GM21526 (cell line): ENCODE results near the gene ANAPC13.

Experiments
- ATAC-seq: cut with Tn5 transposase; IDR thresholded peaks from one replicate; pipeline ENCODE4 v1.9.1; 2021; ENCODE audit warnings: moderate library complexity; ENCODE audit not compliant: unreplicated experiment, low FRiP score

ANAPC13 gene

GRCh38 chr3:134483195-134483900 is 2.4 kb downstream of the ANAPC13 start:
- no peak for ATAC-seq

GRCh38 chr3:134482622-134483021 is 3.2 kb downstream of the ANAPC13 start:
- ATAC-seq: no peak

- no peak for ATAC-seq
These were observed 4.6 kb downstream of the ANAPC13 start for GRCh38 chr3:134481166-134481565.

- ATAC-seq: no peak
These were observed 5.2 kb downstream of the ANAPC13 start for GRCh38 chr3:134480546-134480945.

- no peak for ATAC-seq
These were observed 7.8 kb downstream of the ANAPC13 start for GRCh38 chr3:134477938-134478337.

GRCh38 chr3:134477002-134477401 is 8.8 kb downstream of the ANAPC13 start:
- no peak for ATAC-seq

- ATAC-seq: no peak
These were observed 9.5 kb downstream of the ANAPC13 start for GRCh38 chr3:134476306-134476705.

- ATAC-seq: no peak
These were observed 10.8 kb downstream of the ANAPC13 start for GRCh38 chr3:134474956-134475355.

GRCh38 chr3:134473868-134474546 is 11.8 kb downstream of the ANAPC13 start:
- ATAC-seq: no peak

- no peak for ATAC-seq
These were observed 13.0 kb downstream of the ANAPC13 start for GRCh38 chr3:134472831-134473230.

- no peak for ATAC-seq
These were observed 14.1 kb downstream of the ANAPC13 start for GRCh38 chr3:134471521-134472193.

GRCh38 chr3:134468519-134468918 is 17.3 kb downstream of the ANAPC13 start:
- no peak for ATAC-seq

- ATAC-seq: no peak
These were observed 19.5 kb downstream of the ANAPC13 start for GRCh38 chr3:134466331-134466730.

GRCh38 chr3:134464689-134465365 is 21.0 kb downstream of the ANAPC13 start:
- no peak for ATAC-seq

GRCh38 chr3:134464064-134464688 is 21.6 kb downstream of the ANAPC13 start:
- ATAC-seq: no peak

GRCh38 chr3:134463676-134464063 is 22.1 kb downstream of the ANAPC13 start:
- no peak for ATAC-seq

GRCh38 chr3:134462331-134462941 is 23.3 kb downstream of the ANAPC13 start:
- no peak for ATAC-seq

GRCh38 chr3:134460965-134461364 is 24.8 kb downstream of the ANAPC13 start:
- no peak for ATAC-seq

GRCh38 chr3:134459562-134459961 is 26.2 kb downstream of the ANAPC13 start:
- ATAC-seq: no peak

- no peak for ATAC-seq
These were observed 27.3 kb downstream of the ANAPC13 start for GRCh38 chr3:134458406-134458945.
